NCI-H82 (cell line): ENCODE data around the gene HS3ST3B1.

Experiments used
- DNase-seq: peaks from one replicate; lab custom pipeline; 2025; lab: John Stamatoyannopoulos, UW

The HS3ST3B1 gene

DNA sequence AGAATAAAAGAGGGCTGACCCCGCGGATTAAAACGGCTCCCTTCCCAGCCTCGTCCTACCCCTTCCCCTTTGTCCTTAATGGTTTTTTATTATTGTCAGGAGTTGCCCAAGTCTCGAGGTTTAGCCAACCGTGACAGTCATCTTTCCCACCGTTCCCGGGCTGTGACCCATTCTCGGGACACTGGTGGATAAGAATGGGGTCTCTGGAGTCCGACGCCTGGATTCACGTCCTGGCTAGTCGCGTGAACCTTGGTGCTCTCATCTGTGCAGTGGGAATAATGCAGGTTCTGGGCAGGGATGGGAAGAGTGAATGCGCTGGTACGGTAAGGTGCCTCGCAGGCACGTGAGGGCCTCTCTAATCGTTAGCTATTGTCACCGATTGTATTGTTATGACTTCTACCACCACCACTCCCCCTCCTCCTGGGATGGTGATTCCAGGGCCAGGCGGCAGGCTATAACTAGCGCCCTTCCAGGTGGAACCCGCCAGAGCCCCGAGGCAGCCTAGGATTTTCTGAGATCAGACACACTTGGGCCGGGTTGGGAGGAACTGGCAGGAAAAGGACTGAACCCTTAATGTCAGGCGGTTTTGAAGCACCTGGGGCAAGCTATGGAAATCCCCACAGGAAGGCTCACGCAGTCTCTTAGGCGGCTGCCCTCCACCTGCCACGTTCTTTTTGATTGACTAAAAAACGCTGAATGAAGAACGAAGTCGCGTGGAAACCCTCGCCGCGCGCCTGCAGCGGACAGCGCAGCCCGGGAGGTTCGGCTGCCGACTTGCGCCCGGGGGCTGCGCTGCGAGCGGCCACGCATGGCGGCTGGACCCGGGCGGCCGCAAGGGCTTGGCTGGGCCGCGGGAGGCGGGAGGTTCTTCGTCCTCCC lies 2.7 kb downstream of the HS3ST3B1 start:
- peak; percentile 48 for DNase-seq

DNA sequence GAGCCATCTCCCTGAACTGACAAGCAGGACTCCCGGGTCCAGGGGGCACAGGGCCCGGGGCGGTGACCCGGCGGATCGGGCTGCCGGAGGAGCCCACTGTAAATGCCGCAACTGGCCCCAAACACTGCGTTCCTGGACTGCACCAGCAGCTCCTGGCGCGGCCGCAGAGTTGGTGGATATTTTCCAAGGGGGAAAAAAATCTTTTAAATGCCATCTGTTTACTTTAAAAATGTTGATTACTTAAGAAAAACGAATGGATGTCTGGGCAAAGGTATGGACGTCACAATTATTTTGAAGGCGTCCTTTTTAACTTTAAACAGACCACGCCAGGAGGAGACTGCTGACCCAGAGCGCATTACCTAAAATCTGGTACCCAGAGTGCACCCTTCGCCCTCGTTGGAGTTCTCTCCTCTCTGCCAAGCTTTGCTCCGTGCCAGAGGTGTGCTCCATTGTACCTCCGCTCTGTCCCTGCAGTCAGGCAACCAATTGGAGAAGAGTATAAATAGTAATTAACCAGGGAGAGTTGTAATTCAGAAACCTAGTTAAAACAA lies 3.4 kb downstream of the HS3ST3B1 start:
- DNase-seq, result no peak

DNA sequence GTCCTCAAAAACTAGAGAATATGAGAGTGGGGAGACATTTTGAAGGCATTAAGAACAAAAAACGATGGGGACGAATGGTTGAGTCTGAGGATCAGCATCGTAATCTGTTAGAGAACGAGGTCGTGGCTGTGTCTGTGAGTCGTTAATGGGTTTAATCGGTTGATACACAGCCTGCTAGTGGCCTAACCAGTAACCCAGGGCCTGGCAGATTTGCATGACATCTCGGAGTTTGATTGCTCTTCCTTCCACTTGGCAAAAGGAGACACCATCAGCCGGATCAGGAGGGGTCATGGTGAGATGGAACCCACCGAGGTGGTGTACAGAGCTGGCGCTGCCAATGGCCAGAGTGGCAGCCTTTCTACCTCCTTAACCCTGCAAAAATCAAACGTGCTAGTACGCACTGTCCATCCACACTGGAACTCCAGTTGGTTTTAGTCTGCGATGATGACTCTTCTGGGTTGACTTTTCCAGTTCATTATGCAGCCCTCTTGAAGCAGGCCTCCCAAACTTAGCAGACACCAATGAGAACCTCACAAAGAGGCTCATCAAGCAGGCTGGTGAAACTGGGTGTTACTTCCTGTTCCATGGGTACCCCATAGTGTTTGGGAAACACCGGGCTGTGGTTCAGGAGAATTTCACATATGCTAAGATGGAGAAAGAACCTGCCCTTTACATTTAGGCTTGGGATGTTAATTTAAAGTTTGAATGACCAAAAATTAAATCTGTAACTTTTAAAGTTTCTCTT lies 4.1 kb downstream of the HS3ST3B1 start:
- DNase-seq, result peak; percentile 93

- no peak for DNase-seq
Measured at GRCh38 chr17:14305785-14306496, 5.1 kb downstream of the HS3ST3B1 start.

GRCh38 chr17:14306596-14306995 lies 5.7 kb downstream of the HS3ST3B1 start:
- DNase-seq, result peak; percentile 64

DNA sequence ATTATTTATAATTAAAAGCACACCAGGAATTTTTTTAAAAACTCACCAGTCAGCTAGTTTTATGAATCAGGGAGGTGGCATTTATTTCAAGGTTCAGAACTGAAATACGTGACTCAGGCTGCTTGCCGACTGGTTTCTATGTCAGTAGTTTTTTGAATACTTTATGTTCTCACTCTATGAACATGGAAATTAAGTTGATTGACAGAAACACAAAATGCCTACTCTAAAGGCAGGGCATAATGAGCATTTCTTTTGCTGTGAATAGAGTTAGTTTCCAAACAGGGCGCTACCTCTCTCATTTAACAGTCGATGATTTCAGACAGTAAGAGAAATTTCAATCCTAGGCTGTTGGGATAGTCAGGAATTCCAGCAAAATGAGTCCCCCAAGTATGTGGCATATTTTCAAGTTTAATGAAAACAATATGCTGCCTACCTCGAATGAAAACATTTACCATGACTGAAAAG lies 6.7 kb downstream of the HS3ST3B1 start:
- DNase-seq, result no peak

- peak; percentile 72 for DNase-seq
Measured at GRCh38 chr17:14308636-14308964, 7.7 kb downstream of the HS3ST3B1 start.

- DNase-seq, result peak; percentile 99
Measured at GRCh38 chr17:14308965-14309879, 8.3 kb downstream of the HS3ST3B1 start.

DNA sequence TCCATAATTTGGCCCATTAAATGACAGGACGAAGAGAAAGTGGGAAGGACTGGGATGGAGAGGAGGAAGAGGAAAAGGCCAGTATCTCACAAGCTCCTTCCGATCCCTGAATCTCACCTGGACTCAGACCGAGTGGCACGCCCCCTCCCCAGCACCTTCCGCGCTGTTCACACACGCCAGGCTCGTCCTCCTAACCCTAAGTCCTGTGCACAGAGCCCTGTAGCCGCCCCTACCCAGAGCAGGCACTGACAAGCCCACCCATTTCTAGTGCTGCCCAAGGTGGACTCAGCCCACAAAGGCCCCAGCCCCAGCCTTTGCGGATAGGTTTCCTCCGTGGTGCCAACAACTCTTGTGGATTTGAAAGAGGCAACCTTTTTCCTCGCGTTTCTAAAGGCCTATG lies 9.2 kb downstream of the HS3ST3B1 start:
- DNase-seq, result peak; percentile 36

- DNase-seq, result no peak
Measured at GRCh38 chr17:14310605-14311004, 9.7 kb downstream of the HS3ST3B1 start.

- no peak for DNase-seq
Measured at GRCh38 chr17:14311186-14311705, 10.4 kb downstream of the HS3ST3B1 start.

GRCh38 chr17:14311981-14312380 lies 11.1 kb downstream of the HS3ST3B1 start:
- no peak for DNase-seq

DNA sequence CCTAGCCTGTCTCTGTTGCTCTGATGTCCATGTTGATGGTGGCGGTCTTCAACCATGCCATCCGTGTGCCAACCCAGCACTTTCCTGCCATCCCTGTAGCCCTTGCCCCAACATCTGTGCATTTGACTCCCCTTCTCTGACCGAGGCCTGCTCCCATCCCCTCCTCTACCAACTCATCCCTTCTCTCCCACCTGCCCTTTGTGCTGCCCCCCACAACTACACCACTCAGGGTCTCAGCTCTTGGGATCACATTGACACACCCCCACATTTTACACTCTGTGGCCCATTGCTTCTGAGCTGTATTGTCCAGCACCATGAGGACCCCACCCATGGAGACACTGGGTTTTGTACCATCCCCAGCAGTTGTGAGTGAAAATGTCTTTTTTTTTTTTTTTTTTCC lies 11.6 kb downstream of the HS3ST3B1 start:
- DNase-seq, result no peak

DNA sequence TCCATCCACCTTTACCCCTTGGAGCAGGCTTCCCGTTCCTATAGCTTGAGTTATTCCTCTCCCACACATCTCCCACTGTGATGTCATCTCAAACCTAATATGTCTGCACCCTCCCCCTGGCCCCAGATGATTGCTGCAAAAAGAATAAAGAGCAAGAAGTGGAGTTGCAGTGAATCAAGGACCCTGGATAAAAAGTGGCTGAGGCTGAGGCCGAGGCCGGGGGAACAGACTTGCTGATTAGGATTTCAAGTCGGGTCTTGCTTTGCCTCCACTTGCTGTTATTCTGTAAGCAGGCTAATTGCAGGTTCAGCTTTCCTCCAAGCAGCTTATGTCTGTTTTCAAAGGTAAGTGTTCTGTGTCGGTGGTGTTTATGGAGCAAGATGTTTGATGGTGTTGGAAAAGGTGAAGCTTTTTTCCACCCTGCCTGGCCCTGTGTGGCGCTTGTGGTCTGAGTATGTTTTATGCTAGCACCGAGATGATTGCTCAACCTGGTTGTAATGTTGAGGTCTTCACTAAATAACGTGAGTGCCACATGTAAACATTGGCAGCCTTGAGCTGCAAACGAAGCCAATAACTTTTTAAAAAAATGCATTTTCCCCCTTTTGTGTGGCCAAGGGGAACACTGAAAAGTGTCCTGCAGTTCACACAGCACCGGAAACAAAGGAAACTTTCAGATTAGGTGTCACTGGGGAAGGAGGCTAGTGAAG lies 15.4 kb downstream of the HS3ST3B1 start:
- peak; percentile 43 for DNase-seq

GRCh38 chr17:14317383-14317782 lies 16.5 kb downstream of the HS3ST3B1 start:
- DNase-seq, result no peak

DNA sequence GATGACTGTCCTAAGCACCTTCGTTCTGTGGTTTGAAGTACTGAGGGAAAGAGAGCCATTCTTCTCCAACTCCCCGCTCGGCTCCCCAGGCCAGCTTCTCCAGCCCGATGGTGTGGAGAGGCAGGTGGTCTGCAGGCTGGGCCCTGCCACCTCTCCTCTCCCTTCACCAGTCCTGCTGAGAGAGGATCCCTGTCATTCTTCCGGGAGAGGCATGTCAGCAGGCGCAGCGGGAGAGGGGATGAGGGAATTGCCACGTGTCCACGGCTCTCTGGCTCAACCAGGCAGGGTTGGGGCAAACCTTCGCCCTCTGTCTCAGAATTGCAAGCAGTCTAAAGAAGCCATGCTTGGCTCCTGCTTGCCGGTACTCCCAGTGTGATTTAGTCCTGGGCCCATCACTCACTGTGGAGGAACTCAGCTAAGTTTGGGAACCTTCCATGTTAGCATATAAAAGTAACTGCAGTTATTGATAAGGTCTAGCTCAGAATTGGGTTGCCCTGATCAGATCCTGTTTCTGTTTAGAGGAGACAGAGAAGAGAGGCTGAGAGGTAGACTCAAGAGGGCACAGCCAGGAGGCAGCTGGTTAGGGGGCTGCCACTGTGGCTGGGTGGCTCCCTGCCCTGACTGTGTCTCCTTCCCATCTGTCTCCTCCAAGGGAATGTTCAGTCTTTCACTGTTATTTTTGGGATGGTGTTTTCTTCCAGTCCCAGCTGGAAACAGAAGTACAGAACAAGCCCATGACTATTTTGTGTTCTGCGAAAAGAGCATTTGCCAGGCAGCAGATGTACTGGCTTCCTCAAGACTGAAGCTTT lies 17.4 kb downstream of the HS3ST3B1 start:
- no peak for DNase-seq

DNA sequence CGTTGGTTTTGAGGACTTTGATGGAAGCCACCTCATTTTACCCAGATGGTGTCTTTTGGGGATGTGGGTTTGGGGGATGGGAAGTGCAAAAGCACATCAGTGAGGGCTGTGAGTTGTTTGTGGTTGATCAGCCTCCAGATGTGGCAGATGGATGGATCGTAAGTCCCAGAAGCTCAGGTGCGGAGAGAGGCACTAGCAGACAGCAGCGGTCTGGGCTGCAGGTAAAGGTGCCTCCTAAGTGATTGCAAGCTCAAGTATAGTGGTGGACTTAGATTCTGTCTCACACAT lies 18.0 kb downstream of the HS3ST3B1 start:
- DNase-seq, result no peak

- DNase-seq, result no peak
Measured at GRCh38 chr17:14320098-14320497, 19.2 kb downstream of the HS3ST3B1 start.

- peak; percentile 93 for DNase-seq
Measured at GRCh38 chr17:14320734-14321475, 20.0 kb downstream of the HS3ST3B1 start.
